GM12878 (cell line): ENCODE measurements around the gene ADCY10.

ENCODE experiments used
- CTCF ChIP-seq, 3 experiments: IDR thresholded peaks in 2 of 3; conservative IDR thresholded peaks in 1 of 3; 2 replicates each; pipeline ENCODE4 v1.5.1; 2011; ENCODE audit warnings: low read depth in 3 of 3, low read length in 3 of 3, mild to moderate bottlenecking in 3 of 3, control low read depth in 2 of 3, moderate library complexity in 2 of 3, inconsistent platforms in 1 of 3, mixed read lengths in 1 of 3; ENCODE audit not compliant: control insufficient read depth in 2 of 3, insufficient read depth in 1 of 3; ENCODE audit errors: extremely low read depth in 1 of 3
- EP300 ChIP-seq, 2 experiments: fragments of 150-350 bp in 1 of 2; IDR thresholded peaks; 2 replicates each; pipeline ENCODE4 v1.6.1; 2011 to 2012; ENCODE audit warnings: low read depth in 2 of 2, low read length in 2 of 2, borderline replicate concordance in 1 of 2, improper control_type of control experiment in 1 of 2, inconsistent platforms in 1 of 2; ENCODE audit not compliant: control insufficient read depth in 1 of 2
- HCFC1 ChIP-seq: fragments of 150-350 bp; IDR thresholded peaks from 2 replicates; pipeline ENCODE4 v1.6.1; 2014; ENCODE audit warnings: low read length
- HDAC6 ChIP-seq: fragments of 200-600 bp; sonication (generic); IDR thresholded peaks from one replicate; pipeline ENCODE4 v1.8.0; 2017; ENCODE audit warnings: antibody characterized with exemption; ENCODE audit not compliant: unreplicated experiment
- REST ChIP-seq: IDR thresholded peaks from 2 replicates; pipeline ENCODE4 v1.6.1; 2012; ENCODE audit warnings: mild to moderate bottlenecking, low read depth, low read length

- no peak for TF ChIP-seq HDAC6
- TF ChIP-seq HCFC1, result no peak
- TF ChIP-seq REST, result no peak
- no peak for TF ChIP-seq EP300 (IDR thresholded peaks at IDR 0.05; ENCODE audit: borderline replicate concordance in 1 of 2, control insufficient read depth in 1 of 2, low read depth in 2 of 2, low read length in 2 of 2)
- no peak for TF ChIP-seq CTCF (IDR thresholded peaks at IDR 0.05 in 2 of 3, conservative IDR thresholded peaks at IDR 0.05 in 1 of 3; ENCODE audit: control insufficient read depth in 2 of 3, extremely low read depth in 1 of 3, insufficient read depth in 1 of 3, low read depth in 3 of 3, low read length in 3 of 3)
Observed at GRCh38 chr1:167825419-167826079, 88.4 kb downstream of the ADCY10 start.
